Astrocyte of the spinal cord (primary cell): Measurements from ENCODE around the gene FYB2.

ENCODE experiments used
- DNase-seq: peaks from one replicate; pipeline ENCODE4 v3.0.0; 2011; ENCODE audit warnings: low read depth, low spot score
- H3K4me3 ChIP-seq: 2 replicates; pipeline ENCODE4 v1.5.1; 2011; ENCODE audit warnings: low read depth, mild to moderate bottlenecking, low read length, moderate library complexity
- CTCF ChIP-seq: IDR thresholded peaks from 2 replicates; pipeline ENCODE4 v1.5.1; 2012; ENCODE audit warnings: low read depth, mild to moderate bottlenecking, low read length, inconsistent platforms
- in situ Hi-C: cut with HindIII; loops from 2 replicates; pipeline ENCODE4 v1.10.0; 2017; ENCODE audit warnings: low sequenced_read_pairs

Gene FYB2

GRCh38 chr1:56719171-56719570 is 100.0 kb downstream of the FYB2 start:
- no peak overlapping the region for H3K4me3 ChIP-seq
- DNase-seq: no peak
- TF ChIP-seq CTCF: no peak
- in situ Hi-C loops: no loop called here

DNA sequence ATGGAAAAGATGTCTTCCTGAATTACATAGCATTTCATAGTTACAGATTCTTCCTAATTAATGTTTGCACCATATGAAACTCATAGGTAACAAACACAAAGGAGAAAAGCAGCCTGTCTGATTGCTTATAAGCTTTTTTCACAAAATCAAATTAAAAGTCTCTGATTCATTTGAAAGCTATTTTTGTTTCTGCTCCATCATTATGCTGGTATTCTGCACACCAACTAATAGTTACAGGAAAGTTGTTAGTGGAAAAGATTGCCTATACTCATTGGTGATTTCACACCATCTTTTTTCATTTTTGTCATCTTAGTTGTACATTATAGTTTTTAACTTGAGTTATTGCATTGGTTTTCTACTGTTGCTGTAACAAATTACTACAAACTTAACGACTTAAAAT is 104.0 kb downstream of the FYB2 start:
- H3K4me3 ChIP-seq: no peak overlapping the region
- TF ChIP-seq CTCF: no peak
- in situ Hi-C loops: no loop called here
- peak; percentile 21 for DNase-seq

GRCh38 chr1:56713112-56713511 is 106.1 kb downstream of the FYB2 start:
- DNase-seq: no peak
- in situ Hi-C loops: no loop called here
- TF ChIP-seq CTCF: no peak
- no peak overlapping the region for H3K4me3 ChIP-seq

DNA sequence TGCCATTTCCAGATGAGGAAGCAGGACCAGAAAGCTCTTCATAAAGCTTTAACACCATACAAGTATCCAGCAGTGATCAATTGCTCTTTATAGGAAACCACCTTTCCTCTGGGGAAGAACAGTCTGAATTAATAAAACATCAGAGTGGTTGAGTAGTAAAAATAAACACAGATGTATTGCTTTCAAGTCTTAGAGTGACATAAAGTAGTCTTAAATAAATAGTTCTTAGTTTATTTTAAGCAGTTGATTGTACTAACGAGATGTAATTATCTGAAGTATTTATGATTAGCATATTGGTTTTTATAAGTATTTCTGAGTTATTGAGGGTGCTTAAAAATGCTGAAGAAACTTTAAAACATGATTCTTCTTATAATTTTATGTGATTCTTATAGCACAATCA is 107.1 kb downstream of the FYB2 start:
- H3K4me3 ChIP-seq: no peak overlapping the region
- in situ Hi-C loops: no loop called here
- no peak for TF ChIP-seq CTCF
- DNase-seq: no peak

GRCh38 chr1:56710646-56711045 is 108.6 kb downstream of the FYB2 start:
- TF ChIP-seq CTCF: no peak
- DNase-seq: peak; percentile 79
- in situ Hi-C loops: no loop called here
- no peak overlapping the region for H3K4me3 ChIP-seq

GRCh38 chr1:56709995-56710394 is 109.2 kb downstream of the FYB2 start:
- H3K4me3 ChIP-seq: no peak overlapping the region
- in situ Hi-C loops: no loop called here
- no peak for TF ChIP-seq CTCF
- no peak for DNase-seq

GRCh38 chr1:56709269-56709880 is 109.8 kb downstream of the FYB2 start:
- in situ Hi-C loops: no loop called here
- no peak overlapping the region for H3K4me3 ChIP-seq
- TF ChIP-seq CTCF: peak; percentile 33
- peak; percentile 70 for DNase-seq
